Rectal smooth muscle tissue (tissue), 1 donor: ENCODE results near the gene GALNT9.

ENCODE experiments used
- H3K27ac ChIP-seq: one replicate; pipeline ENCODE4 v1.7.0; 2013; ENCODE audit warnings: low read depth, low read length, inconsistent platforms
- H3K27me3 ChIP-seq: one replicate; pipeline ENCODE4 v1.7.0; 2013; ENCODE audit warnings: low read length; ENCODE audit not compliant: control insufficient read depth, insufficient read depth
- H3K36me3 ChIP-seq: one replicate; pipeline ENCODE4 v1.7.0; 2013; ENCODE audit warnings: low read length; ENCODE audit not compliant: control insufficient read depth, insufficient read depth
- H3K4me1 ChIP-seq: one replicate; pipeline ENCODE4 v1.7.0; 2013; ENCODE audit warnings: low read length; ENCODE audit not compliant: control insufficient read depth, insufficient read depth
- H3K4me3 ChIP-seq: one replicate; pipeline ENCODE4 v1.7.0; 2013; ENCODE audit warnings: low read length
- H3K9ac ChIP-seq: one replicate; pipeline ENCODE4 v1.7.0; 2013; ENCODE audit warnings: low read length

GALNT9 gene

DNA sequence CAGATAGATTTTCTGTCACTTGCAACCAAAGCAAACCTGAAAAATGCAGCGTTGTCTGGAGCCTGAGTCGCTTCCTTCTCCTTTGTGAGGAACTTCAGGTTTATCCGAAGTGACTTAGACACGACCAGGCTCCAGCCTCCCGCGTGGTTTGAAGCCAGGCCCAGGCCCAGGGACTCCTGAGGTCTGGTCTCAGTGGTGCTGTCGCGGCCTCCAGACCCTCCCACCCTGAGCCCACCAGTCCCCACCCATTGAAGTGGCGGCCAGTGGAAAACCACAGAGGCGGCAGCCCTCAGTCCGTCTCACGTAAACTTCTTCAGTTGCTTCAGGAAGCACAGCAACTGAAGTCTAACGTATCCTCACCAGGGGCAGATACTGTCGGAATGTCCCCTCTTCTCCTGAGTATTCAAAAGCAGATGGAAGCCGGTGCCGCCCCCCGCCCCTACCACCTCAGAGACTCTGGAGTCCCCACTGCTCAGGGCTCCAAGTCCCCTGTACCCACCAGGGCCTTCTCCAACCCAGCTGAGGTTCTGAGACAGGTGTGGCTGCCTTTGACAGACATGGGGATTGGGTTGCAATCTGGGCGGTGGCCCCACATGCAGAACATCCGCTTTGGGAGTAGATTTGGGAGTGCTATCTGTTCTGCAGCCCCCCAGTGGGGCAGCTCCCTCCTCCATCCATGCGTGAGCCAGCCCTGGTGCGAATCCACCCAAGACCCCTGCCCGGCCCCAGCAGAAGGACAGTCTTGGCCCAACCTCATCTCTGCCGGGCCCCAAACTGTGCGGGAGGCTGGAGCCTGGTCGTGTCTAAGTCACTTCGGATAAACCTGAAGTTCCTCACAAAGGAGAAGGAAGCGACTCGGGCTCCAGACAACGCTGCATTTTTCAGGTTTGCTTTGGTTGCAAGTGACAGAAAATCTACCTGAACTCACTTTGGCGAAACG lies 26.6 kb upstream of the GALNT9 start:
- no peak overlapping the region for H3K27ac ChIP-seq
- no peaks in the 10 kb centered on the region for H3K4me1 ChIP-seq
- H3K9ac ChIP-seq = no peak overlapping the region
- no peaks in the 10 kb centered on the region for H3K36me3 ChIP-seq
- H3K27me3 ChIP-seq = peaks cover 7% of the 10 kb centered on the region
- no peak overlapping the region for H3K4me3 ChIP-seq

DNA sequence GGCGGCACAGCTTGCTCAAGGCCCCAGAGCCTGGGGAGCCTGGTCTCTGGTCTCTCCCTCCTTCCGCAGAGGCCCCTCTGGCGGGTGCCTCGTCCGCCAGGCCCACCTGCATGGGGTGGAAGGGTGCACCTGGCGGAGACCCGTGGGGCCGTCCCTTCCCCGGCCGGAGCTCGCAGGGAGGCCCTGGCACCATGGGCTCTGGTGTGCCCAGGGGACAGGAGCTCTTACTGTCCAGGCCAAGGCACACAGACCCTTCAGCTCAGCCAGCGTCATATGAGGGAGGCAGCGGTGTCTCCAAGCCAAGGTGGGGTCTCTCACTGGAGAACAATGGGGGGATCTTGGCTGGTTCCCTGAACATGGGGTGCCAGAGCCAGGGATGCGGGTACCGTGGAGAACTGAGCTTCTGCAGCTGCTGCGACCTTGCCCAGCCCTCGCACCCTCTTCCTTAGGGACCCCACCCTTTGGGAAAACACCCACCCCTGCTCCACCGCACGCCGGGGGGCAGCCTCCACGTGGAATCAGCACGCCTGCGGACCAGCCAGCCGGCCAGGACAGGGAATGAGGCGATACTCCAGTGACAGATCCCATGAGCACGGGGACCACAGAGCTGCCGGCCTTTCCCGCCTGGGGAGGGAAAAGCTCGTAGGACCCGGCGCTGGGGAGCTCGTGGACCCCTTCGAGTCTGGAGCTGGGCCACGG lies 25.7 kb upstream of the GALNT9 start:
- no peak overlapping the region for H3K27ac ChIP-seq
- H3K4me3 ChIP-seq = no peak overlapping the region
- no peaks in the 10 kb centered on the region for H3K4me1 ChIP-seq
- no peaks in the 10 kb centered on the region for H3K36me3 ChIP-seq
- peaks cover 7% of the 10 kb centered on the region for H3K27me3 ChIP-seq
- H3K9ac ChIP-seq = no peak overlapping the region

DNA sequence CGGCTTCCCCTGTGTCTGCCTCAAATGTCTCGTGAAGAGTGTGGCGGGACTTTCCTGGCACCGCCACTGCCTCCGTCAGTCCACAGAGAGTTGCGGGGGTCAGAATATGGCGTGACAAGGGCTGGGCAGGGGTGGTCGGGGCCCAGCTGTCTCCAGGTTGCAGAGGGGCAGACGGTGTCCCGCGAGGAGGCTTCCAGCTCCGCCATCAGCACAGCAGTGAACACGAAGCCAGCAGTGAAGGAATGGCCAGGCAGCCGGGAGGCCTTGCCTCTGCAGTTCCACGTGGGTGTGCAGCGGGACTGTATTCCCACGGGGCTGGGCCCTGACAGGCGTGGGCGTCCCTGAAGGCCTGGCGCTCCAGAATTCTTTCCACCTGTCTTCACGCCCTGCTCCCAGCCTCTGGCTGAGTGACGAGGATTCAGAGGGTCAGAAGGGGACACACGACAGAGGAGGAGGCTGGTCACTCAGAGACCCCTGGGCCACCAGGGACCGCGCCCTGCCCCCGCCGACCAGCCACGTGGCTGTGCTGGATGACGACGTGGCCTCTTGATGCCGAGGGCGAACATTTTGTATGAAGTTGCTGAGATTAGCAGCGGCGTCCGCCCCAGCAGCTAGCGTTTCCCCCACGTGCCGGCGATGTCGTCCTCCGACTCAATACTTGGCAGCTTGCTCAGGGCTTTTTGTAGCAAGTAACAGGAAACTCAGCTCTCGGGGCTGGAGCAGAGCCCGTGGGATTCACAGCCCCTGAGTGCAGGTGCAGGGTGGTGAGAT lies 25.0 kb upstream of the GALNT9 start:
- no peak overlapping the region for H3K9ac ChIP-seq
- H3K4me3 ChIP-seq = no peak overlapping the region
- H3K27me3 ChIP-seq = peaks cover 7% of the 10 kb centered on the region
- no peaks in the 10 kb centered on the region for H3K36me3 ChIP-seq
- no peak overlapping the region for H3K27ac ChIP-seq
- no peaks in the 10 kb centered on the region for H3K4me1 ChIP-seq

DNA sequence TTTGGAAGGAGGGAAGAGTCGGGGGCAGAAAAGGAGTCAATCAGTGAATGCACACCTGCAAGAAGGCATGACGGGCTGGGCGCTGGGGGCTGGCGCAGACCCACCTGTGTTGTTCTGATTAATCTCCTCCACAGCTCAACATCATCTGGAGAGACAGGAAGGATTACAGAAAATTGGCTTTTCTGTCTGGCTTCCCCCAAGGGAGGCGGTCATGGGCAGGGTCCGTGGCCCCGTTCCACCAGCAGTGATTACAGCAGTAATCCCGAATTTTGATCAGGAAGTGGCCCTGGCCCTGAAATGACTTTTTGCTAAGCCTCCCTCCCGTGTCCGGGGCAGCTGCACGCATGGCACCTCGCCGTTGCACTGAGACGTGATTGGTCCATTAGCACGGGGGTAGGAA lies 24.4 kb upstream of the GALNT9 start:
- Histone ChIP-seq H3K9ac (no peak overlapping the region), H3K4me1 (no peaks in the 10 kb centered on the region), H3K27ac (no peak overlapping the region), H3K36me3 (no peaks in the 10 kb centered on the region), H3K4me3 (no peak overlapping the region), H3K27me3 (peaks cover 7% of the 10 kb centered on the region)

DNA sequence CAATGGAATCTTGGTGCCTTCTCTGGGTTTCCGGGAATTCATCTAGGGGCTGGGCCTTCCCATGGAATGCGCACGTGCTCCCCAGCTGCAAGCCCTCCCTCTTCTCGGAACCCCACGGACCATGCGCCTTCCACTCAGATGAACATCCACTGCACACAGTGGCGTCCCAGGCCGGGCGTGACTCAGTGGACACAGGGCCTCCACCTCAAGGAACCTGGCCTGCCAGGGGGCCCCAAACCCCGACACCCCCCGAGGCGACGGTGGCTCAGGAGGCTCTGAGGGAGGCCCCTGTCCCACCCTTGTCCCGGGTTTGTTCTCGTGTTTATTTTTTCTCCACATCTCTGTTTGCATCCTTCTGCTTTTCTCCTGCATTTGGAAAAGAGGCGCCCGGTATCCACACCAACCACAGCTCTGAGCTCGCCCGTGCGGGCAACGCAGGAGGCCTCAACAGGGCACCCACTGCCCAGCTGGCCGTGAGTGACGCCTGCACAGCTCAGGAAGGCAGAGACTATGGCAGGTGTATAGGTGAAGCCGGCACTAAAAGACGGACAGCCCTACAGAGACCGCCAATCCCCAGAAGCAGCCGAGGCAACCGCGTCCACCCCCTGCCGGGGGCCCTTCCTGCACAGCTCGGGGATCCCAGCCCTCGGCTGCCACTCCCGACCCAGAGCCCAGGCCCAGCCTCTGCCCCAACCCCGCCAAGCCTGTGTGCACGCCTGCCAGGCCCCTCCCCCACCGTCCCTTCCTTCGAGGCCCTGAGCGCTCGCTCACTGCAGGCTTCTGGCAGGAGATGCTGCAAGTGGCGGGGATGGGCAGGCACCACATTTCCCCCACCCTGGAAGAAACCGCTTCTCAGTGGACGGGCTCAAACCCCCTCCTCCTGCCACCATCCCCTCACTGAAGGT lies 23.8 kb upstream of the GALNT9 start:
- Histone ChIP-seq H3K27ac (no peak overlapping the region), H3K9ac (no peak overlapping the region), H3K36me3 (no peaks in the 10 kb centered on the region), H3K4me1 (no peaks in the 10 kb centered on the region), H3K4me3 (no peak overlapping the region), H3K27me3 (peaks cover 7% of the 10 kb centered on the region)

DNA sequence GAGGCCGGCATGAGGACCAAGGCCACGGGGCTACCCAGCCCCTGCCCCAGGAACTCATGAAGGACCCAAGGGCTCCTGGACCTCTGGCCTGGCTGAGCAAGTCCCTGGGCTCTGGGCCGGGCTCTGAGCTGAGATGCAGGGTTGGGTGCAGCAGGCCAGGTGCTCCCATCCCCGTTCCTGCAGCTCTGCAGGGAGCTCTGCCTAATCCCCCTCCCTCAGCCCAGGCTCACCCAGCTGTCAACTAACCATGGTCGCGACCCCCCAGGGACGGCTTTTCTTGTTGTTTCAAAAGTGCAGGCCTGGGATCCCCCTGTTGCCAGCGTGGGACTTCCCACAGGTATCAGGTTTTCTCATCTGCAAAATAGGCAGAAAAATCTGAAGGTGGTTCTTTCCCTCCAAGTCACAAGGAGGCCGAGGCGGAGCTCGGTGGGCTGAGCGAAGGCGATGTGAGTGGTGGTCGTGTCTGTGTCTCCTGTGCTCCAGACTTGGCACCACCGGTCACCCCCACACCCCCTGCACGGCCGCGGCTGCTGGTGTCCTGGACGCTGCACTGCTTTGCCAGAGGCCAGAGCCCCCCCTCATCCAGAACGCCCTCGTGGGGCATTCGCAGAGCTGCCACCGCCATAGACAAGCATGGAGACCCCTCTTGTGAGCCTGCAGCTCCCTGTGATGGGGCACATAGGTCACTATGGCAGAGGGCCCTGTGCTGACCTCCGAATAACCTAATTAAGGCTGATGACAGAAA lies 22.5 kb upstream of the GALNT9 start:
- H3K27me3 ChIP-seq = peaks cover 7% of the 10 kb centered on the region
- no peaks in the 10 kb centered on the region for H3K36me3 ChIP-seq
- no peak overlapping the region for H3K9ac ChIP-seq
- no peak overlapping the region for H3K4me3 ChIP-seq
- no peak overlapping the region for H3K27ac ChIP-seq
- H3K4me1 ChIP-seq = no peaks in the 10 kb centered on the region

DNA sequence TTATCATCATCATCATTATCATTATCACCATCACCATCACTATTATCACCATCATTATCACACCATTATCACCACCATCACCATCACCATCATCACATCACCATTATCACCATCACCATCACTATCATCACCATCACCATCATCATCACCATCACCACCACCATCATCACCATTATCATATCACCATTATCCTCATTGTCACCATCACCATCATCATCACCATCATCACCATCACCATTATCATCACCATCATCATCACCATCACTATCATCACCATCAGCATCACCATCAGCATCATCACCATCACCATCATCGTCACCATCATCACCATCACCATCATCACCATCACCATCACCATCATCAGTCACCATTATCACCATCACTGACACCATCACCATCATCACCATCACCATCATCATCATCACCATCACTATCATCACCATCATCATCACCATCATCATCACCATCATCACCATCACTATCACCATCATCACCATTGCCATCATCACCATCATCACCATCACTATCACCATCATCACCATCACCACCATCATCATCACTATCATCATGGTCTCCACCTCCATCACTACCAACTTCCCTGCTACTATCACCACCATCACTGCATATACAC lies 20.2 kb upstream of the GALNT9 start:
- H3K4me1 ChIP-seq = no peaks in the 10 kb centered on the region
- H3K27me3 ChIP-seq = peaks cover 7% of the 10 kb centered on the region
- H3K9ac ChIP-seq = no peak overlapping the region
- no peaks in the 10 kb centered on the region for H3K36me3 ChIP-seq
- no peak overlapping the region for H3K4me3 ChIP-seq
- H3K27ac ChIP-seq = no peak overlapping the region

DNA sequence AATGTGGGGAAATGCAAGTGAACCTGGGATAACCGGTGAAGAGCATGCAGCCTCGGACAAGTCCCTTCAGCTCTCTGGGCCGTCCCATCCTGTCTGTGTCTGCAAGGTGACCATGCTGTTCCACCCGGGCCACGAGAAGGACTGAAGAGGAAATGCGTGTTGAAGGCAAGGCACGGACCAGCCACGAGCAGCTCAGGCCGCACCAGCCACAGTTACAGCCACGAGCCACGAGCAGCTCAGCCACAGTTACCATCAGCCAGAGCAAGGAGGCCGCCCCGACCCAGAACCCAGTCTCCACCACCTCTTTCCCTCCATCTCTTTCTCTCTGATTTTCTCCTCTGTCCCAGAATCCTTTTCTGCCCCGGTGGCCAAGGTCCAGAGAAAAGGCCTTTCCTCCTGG lies 18.8 kb upstream of the GALNT9 start:
- no peak overlapping the region for H3K4me3 ChIP-seq
- H3K27ac ChIP-seq = no peak overlapping the region
- H3K4me1 ChIP-seq = peaks cover 9% of the 10 kb centered on the region
- H3K36me3 ChIP-seq = no peaks in the 10 kb centered on the region
- H3K27me3 ChIP-seq = peaks cover 3% of the 10 kb centered on the region
- no peak overlapping the region for H3K9ac ChIP-seq

DNA sequence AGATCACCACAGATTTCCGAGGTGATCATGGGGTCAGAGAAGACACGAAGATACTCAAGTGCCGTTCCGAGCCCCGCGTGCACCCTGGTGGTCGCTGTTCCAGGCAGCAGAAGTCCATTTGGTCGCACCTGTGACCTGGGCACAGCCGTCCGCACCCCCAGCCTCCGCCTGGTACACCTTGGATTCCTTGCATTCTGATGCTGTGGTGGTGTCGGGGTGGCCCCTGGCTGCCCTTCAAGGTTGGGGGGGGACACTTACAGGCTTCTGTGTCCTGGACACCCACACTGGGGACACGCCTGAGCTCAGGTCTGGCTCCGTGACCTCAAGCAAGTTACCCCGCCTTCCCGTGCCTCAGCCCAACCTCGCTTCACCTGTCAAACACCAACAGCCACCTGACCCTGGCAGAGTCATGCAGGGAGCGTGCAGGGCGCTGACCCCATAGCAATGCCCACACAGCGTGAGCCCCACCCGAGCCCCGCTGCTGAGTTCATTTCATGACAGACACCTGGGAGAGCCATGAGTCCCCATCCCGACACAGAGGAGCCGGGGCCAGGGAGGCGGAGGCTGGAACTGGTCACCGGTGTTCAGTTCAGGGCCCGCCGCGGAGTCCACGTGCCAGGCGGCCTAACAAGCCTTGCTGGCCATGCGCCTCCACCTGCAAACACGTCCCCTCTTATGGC lies 17.9 kb upstream of the GALNT9 start:
- Histone ChIP-seq H3K4me1 (peaks cover 10% of the 10 kb centered on the region), H3K27me3 (no peaks in the 10 kb centered on the region), H3K9ac (no peak overlapping the region), H3K27ac (no peak overlapping the region), H3K36me3 (no peaks in the 10 kb centered on the region), H3K4me3 (no peak overlapping the region)

DNA sequence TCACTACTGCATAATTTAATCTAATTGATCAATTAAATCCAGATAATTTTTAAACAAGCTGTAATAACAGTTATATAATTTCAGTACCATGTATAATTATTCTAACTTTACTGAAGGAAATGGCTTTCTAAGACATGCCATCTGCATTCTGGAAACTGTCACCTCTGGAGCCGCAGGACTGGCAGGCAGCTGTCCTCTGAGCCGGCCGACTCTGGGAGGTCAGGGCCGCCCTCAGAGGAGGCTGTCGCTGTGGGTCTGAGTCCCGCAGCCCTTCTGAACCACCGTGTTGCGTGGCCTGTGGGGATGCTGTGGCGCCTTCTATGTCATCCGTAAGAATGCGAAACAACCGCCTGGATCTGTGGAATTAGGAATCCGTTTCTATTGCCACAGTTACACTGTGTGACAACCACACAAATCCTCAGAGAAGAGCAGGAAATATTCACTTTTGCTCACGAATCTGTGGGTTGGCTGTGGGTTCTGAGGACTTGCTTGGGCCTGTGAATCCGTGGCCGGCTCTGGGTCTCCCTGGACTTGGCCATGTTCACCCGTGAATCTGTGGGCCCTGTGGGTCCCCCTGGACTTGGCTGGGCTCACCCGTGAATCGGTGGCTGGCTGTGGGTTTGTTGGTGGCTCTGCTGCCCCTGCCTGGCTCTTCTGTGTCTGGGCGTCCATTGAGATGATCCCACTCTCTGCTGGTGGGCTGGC lies 17.2 kb upstream of the GALNT9 start:
- Histone ChIP-seq H3K4me3 (no peak overlapping the region), H3K9ac (no peak overlapping the region), H3K36me3 (no peaks in the 10 kb centered on the region), H3K27ac (no peak overlapping the region), H3K4me1 (peaks cover 10% of the 10 kb centered on the region), H3K27me3 (no peaks in the 10 kb centered on the region)
